Central memory CD4-positive, alpha-beta T cell (primary cell): Measurements from ENCODE around the gene CDH18.

Experiments
- DNase-seq: peaks from one replicate; pipeline ENCODE4 v3.0.0; 2022
- total RNA-seq, 3 experiments: gene quantifications; one replicate each; lab custom pipeline; 2026; lab: John Stamatoyannopoulos, UW

Gene CDH18, protein sequence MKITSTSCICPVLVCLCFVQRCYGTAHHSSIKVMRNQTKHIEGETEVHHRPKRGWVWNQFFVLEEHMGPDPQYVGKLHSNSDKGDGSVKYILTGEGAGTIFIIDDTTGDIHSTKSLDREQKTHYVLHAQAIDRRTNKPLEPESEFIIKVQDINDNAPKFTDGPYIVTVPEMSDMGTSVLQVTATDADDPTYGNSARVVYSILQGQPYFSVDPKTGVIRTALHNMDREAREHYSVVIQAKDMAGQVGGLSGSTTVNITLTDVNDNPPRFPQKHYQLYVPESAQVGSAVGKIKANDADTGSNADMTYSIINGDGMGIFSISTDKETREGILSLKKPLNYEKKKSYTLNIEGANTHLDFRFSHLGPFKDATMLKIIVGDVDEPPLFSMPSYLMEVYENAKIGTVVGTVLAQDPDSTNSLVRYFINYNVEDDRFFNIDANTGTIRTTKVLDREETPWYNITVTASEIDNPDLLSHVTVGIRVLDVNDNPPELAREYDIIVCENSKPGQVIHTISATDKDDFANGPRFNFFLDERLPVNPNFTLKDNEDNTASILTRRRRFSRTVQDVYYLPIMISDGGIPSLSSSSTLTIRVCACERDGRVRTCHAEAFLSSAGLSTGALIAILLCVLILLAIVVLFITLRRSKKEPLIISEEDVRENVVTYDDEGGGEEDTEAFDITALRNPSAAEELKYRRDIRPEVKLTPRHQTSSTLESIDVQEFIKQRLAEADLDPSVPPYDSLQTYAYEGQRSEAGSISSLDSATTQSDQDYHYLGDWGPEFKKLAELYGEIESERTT
- total RNA-seq = 0 reads per million in 3 experiments

DNA sequence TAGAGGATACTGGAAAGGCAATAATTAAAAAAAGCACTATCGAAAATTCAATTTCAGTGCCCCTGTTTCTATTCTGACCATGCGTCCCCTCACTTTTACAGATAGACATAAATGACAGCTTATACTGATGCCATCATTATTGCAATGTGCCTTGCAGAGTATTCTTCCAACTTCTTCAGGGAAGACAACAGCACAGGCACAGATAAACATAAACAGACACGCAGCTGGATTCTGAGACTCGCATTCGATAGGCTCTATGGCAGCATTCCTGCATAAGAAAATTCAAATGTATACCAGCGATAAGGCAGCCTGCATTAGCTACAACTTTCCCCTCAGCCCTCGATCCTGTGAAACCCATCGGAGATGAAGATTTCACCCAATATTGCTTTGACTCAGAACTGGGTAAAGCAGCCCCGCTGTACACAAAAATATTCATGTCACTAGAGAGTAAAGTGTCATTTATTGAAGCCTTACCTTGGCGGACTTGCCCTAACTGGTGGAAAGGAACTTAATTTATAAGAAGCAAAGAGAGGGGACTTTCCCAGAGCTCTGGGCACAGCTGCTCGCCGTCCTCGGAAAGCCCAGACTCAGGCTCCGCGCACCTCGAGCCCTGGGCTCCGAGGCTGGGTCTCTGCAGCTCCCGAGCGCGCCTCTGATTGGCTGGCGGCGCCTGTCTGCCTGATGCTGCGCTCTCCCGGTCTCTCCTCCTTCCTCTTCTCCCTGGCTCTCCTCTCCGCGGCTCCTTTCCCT, at the start of gene CDH18:
CDH18 (minus strand) TSS at position 589 of the 750 bp plus-strand sequence. CDS start 149,214 bp downstream, outside the sequence.
- DNase-seq = no peak

DNA sequence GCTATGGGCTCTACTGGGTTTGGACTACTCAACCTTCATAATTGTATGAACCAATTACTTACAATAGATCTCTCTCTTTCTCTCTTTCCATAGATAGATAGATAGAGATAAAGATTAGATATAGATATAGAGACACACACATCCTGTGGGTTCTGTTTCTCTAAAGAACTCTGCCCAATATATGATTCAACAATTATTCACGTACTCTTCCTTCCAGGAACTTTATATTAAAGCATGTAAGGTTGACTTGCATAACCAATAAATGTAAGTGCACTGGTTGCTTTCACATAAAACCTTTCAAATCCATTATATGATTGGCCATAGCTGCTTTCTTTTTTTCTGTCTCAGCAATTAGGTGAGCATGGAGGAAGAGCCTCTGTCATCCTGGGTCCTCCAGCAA, 46.7 kb upstream of the CDH18 start:
- no peak for DNase-seq

DNA sequence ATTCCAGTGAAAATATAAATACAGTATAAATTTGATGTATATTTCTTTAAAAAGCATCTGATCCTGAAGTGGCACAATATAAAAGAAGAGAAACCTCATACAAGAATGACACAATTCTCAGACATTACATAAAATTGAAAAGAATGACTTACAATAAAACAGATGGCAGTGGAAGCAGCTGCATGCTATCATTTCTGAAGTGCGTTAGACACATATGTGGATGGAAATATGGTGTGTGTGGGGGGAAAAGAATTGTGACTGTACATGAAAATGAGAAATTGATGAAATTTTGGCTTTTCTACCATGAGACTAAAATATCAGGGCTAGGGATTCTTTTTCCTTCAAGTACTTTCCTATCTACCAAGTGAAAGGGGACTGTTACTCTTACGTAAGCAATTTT, 45.9 kb upstream of the CDH18 start:
- DNase-seq = no peak

DNA sequence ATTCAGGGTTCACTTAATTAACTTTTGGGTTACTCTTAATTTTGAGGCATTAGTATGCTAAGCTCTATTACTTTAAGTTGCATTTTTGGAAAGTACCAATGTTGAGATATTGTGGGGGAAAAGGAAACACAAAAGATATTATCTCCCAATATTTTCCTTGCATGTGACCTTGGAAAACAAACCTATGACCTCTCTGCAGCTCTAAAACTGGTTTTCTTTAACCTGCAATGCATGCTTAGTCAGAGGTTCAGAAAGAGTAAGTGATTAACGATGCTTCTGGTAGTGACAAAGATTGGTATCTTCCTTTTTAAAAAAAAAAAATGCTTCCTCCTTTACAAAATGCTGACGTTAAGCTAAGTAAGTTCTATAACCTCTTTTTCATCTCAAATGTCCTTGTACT, 44.9 kb upstream of the CDH18 start:
- no peak for DNase-seq

DNA sequence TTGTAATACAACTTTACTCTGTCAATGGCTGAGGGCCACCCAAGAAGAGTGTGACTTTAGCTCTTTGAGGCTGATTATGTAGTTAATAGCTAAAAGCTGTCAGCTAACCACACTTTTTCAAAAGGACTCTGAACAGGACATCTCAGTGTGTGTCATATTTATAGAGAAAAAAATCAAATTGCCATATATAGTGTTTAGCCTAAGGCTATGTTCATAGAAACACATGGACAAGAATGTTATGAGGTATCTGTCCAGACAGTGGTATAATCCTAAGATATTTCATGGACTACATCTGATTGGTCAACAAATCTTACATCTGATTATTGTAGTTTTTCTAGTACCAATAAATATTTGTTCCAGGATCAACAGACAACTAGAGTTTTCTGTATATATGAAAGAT, 42.1 kb upstream of the CDH18 start:
- DNase-seq = no peak

DNA sequence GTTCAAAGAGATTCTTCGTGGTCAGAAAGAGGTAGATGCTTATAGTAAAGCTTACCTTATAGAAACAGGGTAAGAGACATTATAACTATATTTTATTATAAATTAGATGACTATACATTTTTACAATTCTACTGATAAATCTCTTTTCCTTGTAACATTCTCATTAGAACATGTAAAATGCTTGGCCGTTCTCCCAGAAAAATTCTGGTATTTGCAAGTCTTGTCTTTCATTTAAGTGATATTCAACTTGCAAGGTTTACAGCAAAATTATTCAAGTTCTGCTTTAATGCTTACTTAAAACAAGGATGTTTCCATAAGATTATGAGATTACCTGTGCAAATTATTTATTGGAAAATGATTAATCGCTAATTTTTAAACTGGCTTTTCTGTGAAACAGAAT, 41.3 kb upstream of the CDH18 start:
- DNase-seq = no peak

DNA sequence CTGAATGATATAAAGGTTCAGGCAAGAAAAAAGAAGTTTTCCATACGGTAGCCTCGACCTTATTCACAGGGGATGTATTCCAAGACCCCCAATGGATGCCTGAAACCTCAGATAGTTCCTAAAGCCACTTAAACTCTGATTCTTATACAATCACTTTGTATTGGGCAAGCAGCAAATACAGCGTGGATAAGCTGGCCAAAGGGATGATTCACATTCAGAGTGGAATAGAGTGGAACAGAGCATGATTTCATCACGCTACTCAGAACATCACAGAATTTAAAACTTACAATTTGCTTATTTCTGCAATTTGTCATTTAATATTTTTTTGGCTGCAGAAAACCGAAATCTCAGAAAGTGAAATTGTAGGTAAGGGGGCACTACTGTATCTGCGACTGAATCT, 40.5 kb upstream of the CDH18 start:
- no peak for DNase-seq

DNA sequence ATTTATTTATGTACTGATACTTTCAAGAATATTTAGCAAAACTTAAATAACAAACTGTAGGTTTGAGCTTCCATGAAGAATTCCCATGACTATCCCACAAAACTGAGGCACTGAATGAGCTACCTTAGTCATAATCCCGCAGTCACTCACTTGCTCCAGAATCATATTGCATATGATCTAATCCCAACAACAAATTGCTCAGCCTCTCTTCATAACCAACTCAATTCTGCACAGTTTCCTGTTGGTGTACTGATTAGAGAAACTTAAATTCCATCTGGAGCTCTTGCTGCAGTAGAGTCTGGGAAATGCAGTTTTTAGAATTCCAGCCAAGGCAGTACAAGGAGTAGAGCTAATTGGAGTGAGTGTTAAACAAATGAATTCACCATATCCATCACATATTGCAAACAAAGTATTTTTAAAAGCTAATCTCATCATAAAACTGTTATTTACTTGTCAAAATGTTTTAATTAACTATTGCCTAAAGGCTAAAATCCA, 35.7 kb upstream of the CDH18 start:
- DNase-seq = no peak

DNA sequence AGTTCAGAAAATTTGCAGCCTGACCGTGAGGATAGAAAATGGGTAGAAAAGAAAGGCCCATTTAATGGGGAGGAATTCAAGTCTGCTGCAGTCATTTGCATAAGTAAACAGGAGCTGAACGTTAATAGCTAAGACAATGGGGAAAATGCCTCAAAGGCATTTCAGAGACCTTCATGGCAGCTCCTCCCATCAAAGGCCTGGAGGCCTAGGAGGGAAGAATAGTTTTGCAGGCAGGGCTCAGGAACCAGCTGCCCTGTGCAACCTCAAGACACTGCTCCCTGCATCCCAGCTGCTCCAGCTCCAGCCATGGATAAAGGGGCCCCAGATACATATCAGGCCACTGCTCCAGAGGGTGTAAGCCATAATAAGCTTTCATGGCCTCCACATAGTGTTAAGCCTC, 32.2 kb upstream of the CDH18 start:
- DNase-seq = no peak

DNA sequence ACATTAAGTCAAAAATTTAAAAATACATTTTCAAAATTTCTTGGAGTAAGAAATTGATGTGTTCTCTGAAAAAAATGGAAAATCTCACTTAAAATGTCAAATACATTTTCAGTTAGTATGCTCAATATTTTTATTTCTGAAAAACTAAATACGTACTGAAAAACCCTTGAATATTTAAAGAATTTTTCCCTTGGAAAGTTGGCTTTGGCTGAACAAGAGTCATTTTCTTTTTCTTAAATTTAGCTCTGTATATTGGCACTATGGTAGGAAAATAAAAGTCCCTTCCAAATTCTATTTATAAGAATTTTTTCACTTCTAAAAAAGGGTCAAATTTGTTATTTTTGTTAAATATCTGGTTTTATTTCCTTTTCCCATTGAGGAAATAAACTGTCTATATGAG, 29.0 kb upstream of the CDH18 start:
- DNase-seq = no peak

DNA sequence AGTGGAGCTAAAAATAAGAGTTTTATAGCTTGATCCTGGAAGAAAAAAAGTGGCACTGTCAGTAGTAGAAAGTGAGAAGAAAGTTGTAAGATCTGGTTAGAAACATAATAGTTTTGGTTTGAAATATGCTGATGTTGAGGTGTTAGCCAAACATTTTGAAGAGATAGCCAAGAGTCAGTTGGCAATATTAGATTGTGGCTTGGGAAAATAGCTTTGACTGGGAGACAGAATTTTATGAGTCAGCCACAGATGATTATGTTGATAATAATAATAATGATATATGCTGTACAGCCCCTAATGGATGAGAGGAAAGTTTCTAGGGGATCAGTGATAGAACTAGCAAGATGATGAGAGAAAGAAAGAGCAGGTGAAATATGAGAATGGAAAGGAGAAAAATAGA, 12.4 kb upstream of the CDH18 start:
- DNase-seq = no peak

DNA sequence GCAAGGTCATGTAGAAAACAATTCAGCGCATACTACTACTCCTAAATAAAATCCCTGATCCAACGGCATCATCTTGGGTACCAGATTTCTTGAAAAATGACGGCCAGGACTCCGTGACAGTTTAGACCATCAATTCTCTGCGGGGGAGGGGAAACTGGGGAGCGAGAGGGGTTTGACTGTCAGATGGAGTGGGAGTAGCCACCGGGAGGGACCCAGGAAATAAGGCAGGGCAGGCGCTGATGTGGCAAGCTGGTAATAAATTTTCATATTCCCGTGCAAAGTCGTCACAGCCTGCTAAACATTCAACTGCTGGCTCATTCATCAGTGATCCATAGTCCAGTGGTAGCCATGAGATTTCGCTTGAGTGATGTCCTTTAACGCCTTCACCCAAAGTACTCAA, 457 bp upstream of the CDH18 start:
- DNase-seq = no peak

DNA sequence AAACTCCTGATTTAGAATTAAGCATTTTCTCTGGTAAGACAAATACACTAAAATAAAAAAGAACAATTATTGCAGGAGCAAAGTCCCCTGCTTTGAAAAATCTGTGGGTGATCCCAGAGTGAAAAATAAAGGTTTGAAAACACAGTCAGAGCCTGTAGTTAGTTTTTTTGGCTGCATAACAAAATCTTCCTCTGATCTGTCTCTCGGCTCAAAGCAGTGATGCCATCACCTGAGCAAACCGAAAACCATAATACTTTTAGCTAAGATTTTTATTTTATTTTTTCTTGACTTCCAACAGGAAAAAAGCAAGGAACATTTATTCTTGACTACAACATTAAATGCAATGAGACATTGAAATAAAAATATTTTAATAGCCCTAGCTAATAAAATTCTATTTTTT, 1.2 kb downstream of the CDH18 start:
- no peak for DNase-seq

DNA sequence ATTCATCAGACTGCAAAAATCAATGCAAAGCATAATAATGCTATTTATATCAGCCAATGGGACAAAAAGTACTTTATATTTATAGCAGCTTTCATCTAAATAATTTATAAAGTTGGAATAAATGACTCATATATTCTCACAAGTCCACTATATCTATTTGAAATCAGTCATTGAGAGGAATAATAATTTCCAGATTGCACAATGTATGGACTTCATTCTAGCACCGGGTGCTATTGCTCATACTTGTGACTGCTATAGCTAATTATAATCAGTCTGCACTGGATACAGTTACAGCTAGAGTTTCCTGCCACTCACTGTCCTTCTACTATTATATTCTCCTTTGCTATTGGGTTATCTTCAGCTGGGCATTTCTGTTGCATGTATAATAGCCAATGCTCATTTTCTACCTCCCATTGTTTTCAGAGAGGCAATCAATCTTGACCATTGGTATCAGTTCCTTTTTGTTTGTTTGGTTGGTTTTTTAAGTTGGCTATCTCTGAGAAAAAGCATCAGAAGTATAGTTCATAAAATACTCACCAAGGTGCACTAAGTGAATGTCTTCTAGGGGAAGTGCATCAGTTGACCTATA, 1.9 kb downstream of the CDH18 start:
- DNase-seq = no peak

DNA sequence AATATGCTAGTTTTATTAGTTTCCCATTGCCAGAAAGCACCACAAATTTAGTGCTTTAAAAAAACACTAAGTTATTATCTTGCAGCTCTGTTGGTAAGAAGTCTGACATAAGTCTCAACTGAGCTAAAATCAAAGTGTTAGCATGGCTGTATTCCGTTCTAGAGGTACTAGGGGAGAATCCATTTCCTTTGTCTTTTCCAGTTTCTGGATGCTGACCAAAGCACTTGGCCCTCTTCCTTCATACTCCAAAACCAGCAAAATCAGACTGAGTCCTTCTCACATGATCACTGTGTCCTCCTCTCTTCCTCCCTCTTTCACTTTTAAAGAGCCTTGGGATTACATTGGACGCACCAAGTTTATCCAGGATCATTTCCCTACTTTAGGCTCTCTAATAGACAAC, 9.5 kb downstream of the CDH18 start:
- DNase-seq = no peak

DNA sequence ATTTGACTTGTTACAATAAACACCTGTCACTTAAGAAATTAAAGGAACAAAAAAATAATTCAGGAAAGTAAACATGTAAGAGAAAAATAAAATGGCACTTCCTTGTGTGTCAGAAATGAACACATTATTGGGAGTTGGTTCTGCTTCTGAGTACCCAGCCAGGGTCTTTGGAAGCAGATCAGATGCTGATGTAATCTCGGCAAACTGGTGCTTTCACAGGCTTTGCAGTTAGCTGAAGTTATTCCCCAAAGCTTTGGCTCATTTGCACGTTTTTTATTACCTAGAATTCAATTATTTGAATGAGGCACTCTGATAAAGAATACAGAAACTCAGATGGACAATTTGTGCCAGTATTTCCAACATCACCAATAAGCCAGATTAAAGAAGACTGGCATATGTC, 10.9 kb downstream of the CDH18 start:
- no peak for DNase-seq

DNA sequence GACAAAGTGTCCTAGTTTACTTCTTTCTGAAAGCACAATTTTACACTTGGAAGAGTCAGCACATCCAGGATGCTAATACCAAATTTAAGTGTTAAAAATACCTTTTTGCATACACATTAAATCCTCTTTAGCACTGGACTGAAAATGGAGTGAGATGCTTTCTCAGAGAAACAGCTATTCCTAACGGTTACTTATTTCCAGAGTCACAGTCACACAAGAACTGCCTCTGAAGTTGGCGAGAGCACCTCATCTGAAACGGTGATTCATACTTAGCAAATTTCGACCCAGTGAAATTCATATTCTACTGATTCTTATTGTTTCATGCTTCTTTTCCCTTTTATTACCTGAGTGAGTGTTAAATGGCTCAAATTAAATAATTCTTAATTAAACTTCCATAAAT, 12.2 kb downstream of the CDH18 start:
- no peak for DNase-seq

DNA sequence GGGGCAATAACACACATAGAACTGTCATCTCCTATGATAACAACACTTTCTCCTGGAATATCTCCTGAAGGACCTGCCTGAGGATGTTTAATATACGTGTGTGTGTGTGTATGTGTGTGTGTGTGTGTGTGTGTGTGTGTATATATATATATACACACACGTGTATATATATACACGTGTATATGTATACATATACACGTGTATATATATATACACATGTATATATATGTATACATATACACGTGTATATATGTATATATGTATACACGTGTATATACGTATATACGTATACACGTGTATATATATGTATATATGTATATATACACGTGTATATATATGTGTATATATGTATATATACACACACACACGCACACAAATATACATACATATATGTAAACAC, 27.5 kb downstream of the CDH18 start:
- DNase-seq = no peak

DNA sequence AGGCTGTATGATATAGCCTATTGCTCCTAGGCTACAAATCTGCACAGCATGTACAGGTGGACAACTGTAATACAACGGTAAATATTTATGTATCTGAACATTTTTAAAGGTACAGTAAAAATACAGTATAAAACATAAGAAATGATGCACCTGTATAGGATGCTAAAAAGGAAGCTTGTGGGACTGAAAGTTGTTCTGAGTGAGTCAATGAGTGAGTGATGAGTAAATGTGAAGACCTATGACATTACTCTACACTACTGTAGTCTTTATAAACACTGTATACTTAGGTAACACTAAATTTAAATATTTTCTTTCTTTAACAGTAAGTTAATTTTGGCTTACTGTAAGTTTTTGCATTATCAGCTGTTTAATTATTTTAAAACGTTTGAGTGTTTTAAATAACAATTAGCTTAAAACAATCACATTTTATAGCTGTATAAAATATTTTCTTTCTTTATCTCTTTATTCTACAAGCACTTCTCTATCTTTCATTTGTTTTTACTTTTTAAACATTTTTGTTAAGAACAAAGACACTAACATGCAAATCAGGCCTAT, 28.1 kb downstream of the CDH18 start:
- DNase-seq = no peak

DNA sequence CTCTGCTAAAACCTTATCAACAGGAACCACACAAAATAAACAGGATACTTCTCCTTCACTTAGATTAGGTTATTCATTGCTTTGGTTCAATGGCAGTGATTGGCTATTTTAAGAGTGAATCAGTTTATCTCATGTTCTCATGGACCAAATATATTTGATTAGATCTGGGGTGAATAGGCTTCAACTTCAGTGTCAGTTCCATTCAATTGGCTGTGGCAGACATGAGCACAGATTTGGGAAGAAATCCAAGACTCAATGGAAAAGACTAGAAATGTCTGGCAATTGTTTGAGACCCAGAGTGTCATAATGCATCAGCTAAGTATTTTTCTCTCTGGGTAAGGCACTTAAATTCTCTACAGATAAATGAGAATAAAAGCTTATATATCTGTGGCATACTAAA, 37.1 kb downstream of the CDH18 start:
- no peak for DNase-seq

DNA sequence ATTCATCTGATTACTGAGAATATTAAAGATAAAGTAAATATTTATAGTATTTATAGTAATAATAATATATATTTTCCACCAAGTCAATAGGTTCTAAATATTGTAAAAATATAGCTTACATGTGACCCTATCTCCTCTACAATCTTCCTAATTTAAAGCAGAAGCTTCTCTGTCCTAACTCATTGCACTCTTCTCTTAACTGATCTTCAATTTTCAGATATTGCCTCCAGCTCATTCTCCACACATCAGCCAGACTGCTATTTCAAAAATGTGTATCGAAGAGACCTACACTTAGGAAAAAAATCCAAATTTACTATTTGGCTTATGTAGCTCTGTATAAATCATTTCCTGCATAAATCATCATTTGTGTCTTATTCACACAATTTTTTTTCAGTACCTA, 47.8 kb downstream of the CDH18 start:
- no peak for DNase-seq

DNA sequence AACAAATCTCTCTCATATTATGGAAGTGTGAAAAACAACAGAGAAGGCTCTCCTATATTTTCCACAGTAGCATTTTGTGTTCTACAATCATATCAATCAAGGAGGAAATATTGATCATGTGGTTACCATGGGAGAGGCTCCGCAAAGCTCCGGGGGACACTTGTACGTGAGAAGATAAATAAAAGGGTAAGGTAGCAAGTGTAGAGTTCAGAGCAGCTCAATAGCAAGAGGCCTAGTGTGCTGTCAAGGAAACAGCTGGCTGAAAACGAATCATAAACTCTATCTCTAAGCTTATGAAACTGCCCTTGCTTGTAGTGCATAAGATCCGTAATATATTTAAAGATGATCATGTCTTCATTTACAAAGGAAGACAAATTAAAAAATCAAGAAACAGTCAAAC, 57.5 kb downstream of the CDH18 start:
- DNase-seq = no peak
